22Rv1 (cell line): ENCODE measurements around the gene LRRC7.

Experiments used
- H3K27ac ChIP-seq: fragments of 450-650 bp; 2 replicates; pipeline ENCODE4 v1.5.1; 2017
- CTCF ChIP-seq: fragments of 450-650 bp; IDR thresholded peaks from 2 replicates; pipeline ENCODE4 v1.5.1; 2017; ENCODE audit warnings: mild to moderate bottlenecking
- ZFX ChIP-seq: fragments of 450-650 bp; IDR thresholded peaks from 2 replicates; pipeline ENCODE4 v1.6.1; 2017; ENCODE audit warnings: antibody characterized with exemption, borderline replicate concordance

LRRC7 gene

GRCh38 chr1:69794831-69795230 is 227.1 kb downstream of the LRRC7 start:
- no peak overlapping the region for H3K27ac ChIP-seq
- no peak for TF ChIP-seq CTCF
- no peak for TF ChIP-seq ZFX

GRCh38 chr1:69814926-69815325 is 247.2 kb downstream of the LRRC7 start:
- TF ChIP-seq ZFX (no peak), CTCF (no peak)
- no peak overlapping the region for H3K27ac ChIP-seq

DNA sequence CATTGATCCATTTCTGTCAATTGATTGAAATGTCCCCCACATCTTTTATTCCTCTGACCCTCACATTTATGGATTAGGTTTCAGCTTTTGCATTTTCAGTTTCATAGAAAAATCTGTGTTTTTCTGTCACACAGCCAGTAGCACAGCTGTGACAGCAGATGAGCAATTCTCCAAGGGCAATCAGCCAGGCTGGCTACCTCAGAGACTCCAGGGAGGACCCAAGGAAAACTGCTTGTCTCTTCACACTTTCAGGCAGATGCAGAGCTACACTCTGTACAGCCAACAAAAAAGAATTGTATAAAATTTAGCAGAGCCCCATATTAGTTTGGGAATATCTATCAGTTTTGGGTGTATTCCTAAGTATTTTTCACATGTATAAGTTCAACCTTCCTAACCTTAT is 257.2 kb downstream of the LRRC7 start:
- TF ChIP-seq ZFX: no peak
- TF ChIP-seq CTCF: no peak
- no peak overlapping the region for H3K27ac ChIP-seq

GRCh38 chr1:69827732-69828131 is 260.0 kb downstream of the LRRC7 start:
- no peak overlapping the region for H3K27ac ChIP-seq
- no peak for TF ChIP-seq ZFX
- no peak for TF ChIP-seq CTCF

- TF ChIP-seq CTCF: no peak
- no peak overlapping the region for H3K27ac ChIP-seq
Measured at GRCh38 chr1:69833536-69833935, 265.8 kb downstream of the LRRC7 start.

GRCh38 chr1:69834336-69834735 is 266.6 kb downstream of the LRRC7 start:
- TF ChIP-seq CTCF (no peak), ZFX (no peak)

GRCh38 chr1:69835955-69836354 is 268.2 kb downstream of the LRRC7 start:
- no peak overlapping the region for H3K27ac ChIP-seq
- TF ChIP-seq ZFX: no peak
- no peak for TF ChIP-seq CTCF

More at GRCh38 chr1:69834336-69834735, 266.6 kb downstream of the LRRC7 start:
- H3K27ac ChIP-seq: no peak overlapping the region
